UCSD-AML1 (cell line): ENCODE results near the gene BEND4.

ENCODE experiments used
- DNase-seq: peaks from one replicate; lab custom pipeline; 2025; ENCODE audit not compliant: unreplicated experiment; lab: John Stamatoyannopoulos, UW

BEND4 gene

DNA sequence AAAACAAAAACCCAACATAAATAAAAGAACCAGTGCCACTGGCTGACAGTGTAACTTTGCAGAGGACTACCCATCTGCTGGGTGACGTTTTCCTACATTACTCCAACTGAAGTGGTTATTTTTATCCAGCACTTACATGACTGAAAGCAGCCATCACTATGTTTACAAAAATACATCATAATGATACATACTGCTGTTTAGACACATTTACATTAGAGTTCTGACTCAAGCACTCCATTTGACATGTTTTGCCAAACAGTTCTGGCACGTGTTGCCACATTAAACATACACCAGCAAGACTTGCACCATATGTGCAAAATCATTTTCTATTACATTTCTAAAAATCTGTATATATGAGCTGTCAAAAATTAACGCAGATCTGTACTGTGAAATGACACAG is 39.6 kb downstream of the BEND4 start:
- DNase-seq, result no peak

DNA sequence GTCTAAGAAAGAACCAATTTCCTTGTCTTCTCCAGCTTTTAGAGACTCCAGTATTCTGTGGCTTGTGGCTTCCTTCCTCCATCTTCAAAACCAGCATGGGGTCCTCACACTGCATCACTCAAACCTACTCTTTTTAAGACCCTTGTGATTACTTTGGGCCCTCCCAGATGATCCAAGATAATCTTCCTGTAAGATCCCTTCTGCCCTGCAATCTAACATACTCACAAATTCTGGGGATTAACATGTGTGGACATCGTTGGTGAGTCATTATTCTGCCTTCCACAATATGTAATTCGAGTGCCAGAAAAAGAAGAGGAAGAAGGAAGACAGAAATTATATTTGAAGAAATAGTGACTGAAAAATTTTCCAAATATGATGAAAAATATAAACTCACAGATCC is 47.9 kb downstream of the BEND4 start:
- DNase-seq, result no peak

DNA sequence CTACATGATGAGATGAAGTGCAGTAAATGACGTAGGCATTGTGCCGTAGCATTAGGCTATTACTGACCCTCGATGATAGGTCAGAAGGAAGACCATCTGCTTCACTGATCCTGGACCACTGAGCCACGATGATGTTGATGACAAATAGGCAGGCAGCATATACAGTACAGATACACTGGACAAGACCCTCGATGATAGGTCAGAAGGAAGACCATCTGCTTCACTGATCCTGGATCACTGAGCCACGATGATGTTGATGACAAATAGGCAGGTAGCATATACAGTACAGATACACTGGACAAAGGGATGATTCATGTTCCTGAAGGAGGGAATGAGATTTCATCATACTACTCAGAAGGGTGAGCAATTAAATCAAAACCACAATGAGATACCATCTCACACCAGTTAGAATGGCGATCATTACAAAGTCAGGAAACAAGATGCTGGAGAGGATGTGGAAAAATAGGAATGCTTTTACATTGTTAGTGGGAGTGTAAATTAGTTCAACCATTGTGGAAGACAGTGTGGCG is 50.9 kb downstream of the BEND4 start:
- no peak for DNase-seq

DNA sequence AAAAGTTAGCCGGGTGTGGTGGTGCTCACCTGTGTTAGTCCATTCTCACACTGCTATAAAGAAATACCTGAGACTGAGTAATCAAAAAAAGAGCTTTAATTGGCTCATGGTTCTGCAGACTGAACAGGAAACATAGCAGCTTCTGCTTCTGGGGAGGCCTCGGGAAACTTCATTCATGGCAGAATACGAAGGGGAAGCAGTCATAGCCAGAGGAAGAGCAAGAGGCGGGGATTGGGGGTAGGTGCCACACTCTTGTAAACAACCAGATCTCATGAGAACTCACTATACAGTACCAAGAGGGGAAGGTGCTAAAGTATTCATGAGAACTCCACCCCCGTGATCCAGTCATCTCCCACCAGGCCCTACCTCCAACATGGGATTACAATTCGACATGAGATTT is 64.1 kb downstream of the BEND4 start:
- DNase-seq, result no peak

DNA sequence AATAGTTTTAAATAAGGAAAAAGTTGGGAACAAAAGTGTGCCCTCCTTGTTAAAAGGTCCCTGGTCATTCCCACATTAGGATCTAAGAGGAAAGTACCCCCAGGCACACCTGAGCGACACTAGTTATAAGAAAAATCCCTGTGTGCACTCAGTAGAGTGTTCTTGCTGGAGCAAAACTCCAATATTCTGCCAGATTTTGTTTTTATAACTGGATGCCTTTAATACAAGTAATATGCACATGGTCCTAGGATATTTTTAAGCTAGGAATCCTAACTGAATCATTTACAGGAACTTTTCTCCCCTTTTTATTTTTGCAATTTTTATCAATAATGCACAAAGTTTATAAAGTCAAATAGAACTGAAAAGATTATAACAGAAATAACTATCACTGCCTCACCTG is 68.6 kb downstream of the BEND4 start:
- DNase-seq, result no peak

DNA sequence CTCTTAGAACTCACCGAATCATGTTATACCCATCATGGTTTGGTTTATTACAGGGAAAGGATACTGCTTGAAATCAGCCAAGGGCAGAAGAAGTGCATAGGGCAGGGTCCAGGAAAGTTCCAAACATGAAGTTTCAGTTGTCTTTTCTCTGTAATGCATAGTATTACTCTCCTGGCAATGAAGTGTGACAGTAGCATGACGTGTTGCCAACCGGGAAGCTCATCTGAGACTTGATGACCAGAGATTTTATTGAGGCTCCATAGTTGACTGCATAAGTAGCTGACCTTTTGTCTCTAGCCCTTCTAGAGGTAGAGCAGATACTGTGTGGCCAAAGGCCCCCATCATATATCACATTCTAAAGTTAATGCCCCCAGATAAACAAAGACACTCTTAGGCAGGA is 72.1 kb downstream of the BEND4 start:
- no peak for DNase-seq

DNA sequence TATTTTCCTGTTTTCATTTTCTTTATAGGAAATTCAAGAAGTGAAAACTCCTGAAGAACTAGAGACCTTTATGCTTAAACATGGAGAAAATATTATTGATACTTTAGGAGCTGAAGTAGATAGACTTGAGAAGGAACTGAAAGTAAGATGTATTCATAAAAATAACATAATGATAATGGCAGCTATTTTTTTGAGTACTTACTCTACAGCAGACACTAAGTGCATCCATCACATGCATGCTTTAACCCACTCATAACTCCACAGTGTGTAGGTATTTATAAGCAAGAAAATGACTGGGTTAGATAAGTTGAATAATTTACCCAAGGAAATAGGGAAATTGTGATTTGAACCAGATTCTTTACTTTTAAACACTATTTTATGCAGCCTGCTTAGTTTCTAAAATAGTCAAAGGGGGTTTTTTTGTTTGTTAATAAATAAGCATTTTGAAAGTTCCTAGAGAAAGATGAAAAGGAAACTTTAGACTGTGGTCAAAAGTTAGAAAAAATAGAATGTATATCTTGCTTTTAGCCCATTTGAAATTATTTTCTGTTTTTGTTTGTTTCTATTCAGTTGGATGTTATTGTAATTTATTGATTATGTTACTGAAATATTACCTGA is 74.2 kb downstream of the BEND4 start:
- DNase-seq, result no peak

DNA sequence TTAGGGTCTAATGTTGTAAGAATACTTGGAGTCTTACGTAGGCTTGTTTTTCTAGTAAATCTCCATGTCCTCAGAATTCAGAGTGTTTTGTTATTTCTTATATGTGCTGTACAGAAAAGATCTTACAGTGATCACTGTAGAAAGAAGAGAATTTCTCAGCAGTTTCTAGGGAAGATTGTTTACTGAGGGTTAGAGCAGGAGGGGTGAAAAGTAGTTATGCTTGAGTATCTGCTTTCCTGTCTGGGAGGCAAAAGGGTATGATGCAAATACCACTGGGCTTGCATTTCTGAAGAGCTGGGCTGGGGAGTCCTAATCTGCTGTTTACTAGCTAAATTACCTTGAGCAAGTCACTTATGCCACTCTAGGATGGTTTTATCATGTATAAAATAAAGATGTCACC is 78.2 kb downstream of the BEND4 start:
- DNase-seq, result no peak

DNA sequence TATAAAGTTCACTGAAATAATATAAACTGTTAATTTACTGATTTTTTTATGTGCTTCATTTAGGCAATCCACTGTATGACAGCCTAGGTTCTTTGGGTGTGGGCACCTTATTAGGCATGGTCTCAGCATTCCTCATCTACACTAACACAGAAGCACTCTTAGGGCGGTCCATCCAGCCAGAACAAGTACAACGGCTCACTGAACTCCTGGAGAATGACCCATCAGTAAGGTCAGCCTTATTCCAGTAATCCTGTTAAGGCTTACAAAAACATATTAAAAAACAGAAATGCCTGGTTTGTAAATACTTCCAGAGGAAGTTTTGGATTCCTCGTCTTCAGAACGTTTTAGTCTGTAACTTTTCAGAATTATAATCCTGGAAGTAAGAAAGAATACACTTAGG is 82.0 kb downstream of the BEND4 start:
- no peak for DNase-seq

DNA sequence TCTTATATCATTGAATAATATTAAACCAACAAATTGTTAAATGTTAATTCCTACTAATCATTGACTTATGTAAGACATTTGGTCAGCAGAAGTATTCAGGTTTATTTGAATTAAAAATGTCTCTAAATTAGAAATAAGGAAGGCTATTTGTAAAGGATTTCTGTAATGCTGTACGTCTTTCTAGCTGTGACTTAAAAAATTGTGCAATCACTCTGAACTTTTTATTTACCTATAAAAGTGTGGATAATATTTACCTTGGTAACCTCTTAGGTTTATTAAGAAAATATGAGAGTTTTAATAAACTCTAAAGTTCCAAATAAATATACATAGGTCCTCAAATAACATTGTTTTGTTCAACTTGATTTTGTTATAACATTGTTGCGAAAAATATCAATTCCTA is 85.2 kb downstream of the BEND4 start:
- DNase-seq, result no peak

DNA sequence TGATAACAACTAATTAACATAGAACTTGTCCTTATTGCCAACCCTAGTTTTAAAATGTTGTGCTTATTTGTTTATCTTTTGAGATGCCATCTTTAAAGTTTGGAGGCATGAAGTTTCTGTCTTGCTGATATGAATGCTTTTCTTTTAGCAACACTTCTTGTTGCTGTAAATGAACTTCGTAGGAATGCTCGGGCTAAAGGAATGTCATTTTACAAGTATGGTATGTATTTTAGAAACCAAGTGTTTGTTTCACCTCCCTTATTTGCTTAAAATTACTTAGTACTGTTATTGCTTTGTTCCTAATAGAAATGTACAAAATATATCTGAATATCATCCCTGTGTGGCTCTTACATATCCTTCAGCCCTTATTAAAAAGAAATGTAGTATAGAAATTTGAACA is 86.1 kb downstream of the BEND4 start:
- no peak for DNase-seq
